Nephron (organoid): ENCODE data around the gene CAMTA1.
A peak's percentile ranks its signal among the peaks of the same experiment; 100 is the strongest.

ENCODE experiments used
- H3K27ac Mint-ChIP-seq, 3 experiments: 2 replicates each; pipeline ENCODE4 v1.8.0; 2020; ENCODE audit warnings: mixed read lengths in 3 of 3, mild to moderate bottlenecking in 2 of 3, moderate library complexity in 1 of 3
- H3K27me3 Mint-ChIP-seq: 2 replicates; pipeline ENCODE4 v1.8.0; 2021; ENCODE audit warnings: low read depth, mild to moderate bottlenecking, moderate library complexity, mixed read lengths
- H3K36me3 Mint-ChIP-seq: 2 replicates; pipeline ENCODE4 v1.8.0; 2020; ENCODE audit warnings: low read depth, mixed read lengths
- H3K4me1 Mint-ChIP-seq: 2 replicates; pipeline ENCODE4 v1.8.0; 2020; ENCODE audit warnings: mixed read lengths
- H3K4me3 Mint-ChIP-seq, 3 experiments: 2 replicates each; pipeline ENCODE4 v1.8.0; 2020; ENCODE audit warnings: mild to moderate bottlenecking in 3 of 3, mixed read lengths in 3 of 3, moderate library complexity in 2 of 3
- H3K9me3 Mint-ChIP-seq: 2 replicates; pipeline ENCODE4 v1.8.0; 2020; ENCODE audit warnings: mixed read lengths
- CTCF ChIP-seq, 3 experiments: fragments of 200-600 bp; sonication (generic); IDR thresholded peaks; one replicate each; pipeline ENCODE4 v1.5.0; 2021; ENCODE audit warnings: antibody characterized with exemption in 3 of 3; ENCODE audit not compliant: unreplicated experiment in 3 of 3

The CAMTA1 gene

GRCh38 chr1:7389906-7390603 lies 604.8 kb downstream of the CAMTA1 start:
- Mint-ChIP-seq H3K4me3 (no peak overlapping the region), H3K4me1 (peaks cover 37% of the 10 kb centered on the region), H3K36me3 (no peaks in the 10 kb centered on the region), H3K9me3 (peaks cover 11% of the 10 kb centered on the region), H3K27ac (peak overlapping the region in 1 of 3 experiments; percentile 45), H3K27me3 (peaks cover 25% of the 10 kb centered on the region)
- no peak for TF ChIP-seq CTCF (IDR thresholded peaks at IDR 0.05; ENCODE audit: unreplicated experiment in 3 of 3)

GRCh38 chr1:7390604-7391000 lies 605.3 kb downstream of the CAMTA1 start:
- Mint-ChIP-seq H3K27me3 (peaks cover 25% of the 10 kb centered on the region), H3K4me3 (no peak overlapping the region), H3K27ac (no peak overlapping the region), H3K9me3 (peaks cover 17% of the 10 kb centered on the region), H3K4me1 (peaks cover 37% of the 10 kb centered on the region), H3K36me3 (no peaks in the 10 kb centered on the region)
- TF ChIP-seq CTCF (IDR thresholded peaks at IDR 0.05; ENCODE audit: unreplicated experiment in 3 of 3) = no peak

- TF ChIP-seq CTCF (IDR thresholded peaks at IDR 0.05; ENCODE audit: unreplicated experiment in 3 of 3) = no peak
- peaks cover 3% of the 10 kb centered on the region for H3K36me3 Mint-ChIP-seq
Measured at GRCh38 chr1:7393136-7393535, 607.9 kb downstream of the CAMTA1 start.

GRCh38 chr1:7395251-7395650 lies 610.0 kb downstream of the CAMTA1 start:
- H3K36me3 Mint-ChIP-seq = peaks cover 3% of the 10 kb centered on the region
- no peaks in the 10 kb centered on the region for H3K4me1 Mint-ChIP-seq
- peaks cover 4% of the 10 kb centered on the region for H3K27me3 Mint-ChIP-seq
- no peak overlapping the region for H3K4me3 Mint-ChIP-seq
- TF ChIP-seq CTCF (IDR thresholded peaks at IDR 0.05; ENCODE audit: unreplicated experiment in 3 of 3) = no peak
- H3K27ac Mint-ChIP-seq = no peak overlapping the region
- peaks cover 53% of the 10 kb centered on the region for H3K9me3 Mint-ChIP-seq

More at GRCh38 chr1:7393136-7393535, 607.9 kb downstream of the CAMTA1 start:
- Mint-ChIP-seq H3K4me1 (peaks cover 20% of the 10 kb centered on the region), H3K9me3 (peaks cover 36% of the 10 kb centered on the region), H3K27me3 (peaks cover 13% of the 10 kb centered on the region), H3K27ac (no peak overlapping the region), H3K4me3 (no peak overlapping the region)

GRCh38 chr1:7398982-7399381 lies 613.7 kb downstream of the CAMTA1 start:
- TF ChIP-seq CTCF (IDR thresholded peaks at IDR 0.05; ENCODE audit: unreplicated experiment in 3 of 3) = no peak
- Mint-ChIP-seq H3K27me3 (peaks cover 16% of the 10 kb centered on the region), H3K27ac (no peak overlapping the region)

GRCh38 chr1:7399514-7400125 lies 614.4 kb downstream of the CAMTA1 start:
- H3K27me3 Mint-ChIP-seq = peaks cover 16% of the 10 kb centered on the region
- H3K9me3 Mint-ChIP-seq = peaks cover 56% of the 10 kb centered on the region
- TF ChIP-seq CTCF (IDR thresholded peaks at IDR 0.05; ENCODE audit: unreplicated experiment in 3 of 3) = no peak
- H3K27ac Mint-ChIP-seq = no peak overlapping the region
- H3K36me3 Mint-ChIP-seq = peaks cover 3% of the 10 kb centered on the region
- H3K4me1 Mint-ChIP-seq = peaks cover 13% of the 10 kb centered on the region
- H3K4me3 Mint-ChIP-seq = no peak overlapping the region

More at GRCh38 chr1:7398982-7399381, 613.7 kb downstream of the CAMTA1 start:
- Mint-ChIP-seq H3K4me3 (no peak overlapping the region), H3K36me3 (peaks cover 3% of the 10 kb centered on the region), H3K4me1 (peaks cover 13% of the 10 kb centered on the region), H3K9me3 (peaks cover 61% of the 10 kb centered on the region)
